ENCODE data around the gene REELD1. TPM values are rescaled to one million over a fixed set of nuclear protein-coding genes. Genes with fewer than 3 reads are reported as not detected.

The REELD1 gene
- total and polyA plus RNA-seq, 9 of the 15 experiments (the other 6 are each of a cell fraction or from before 2014, with no cell fraction given): not detected

- ChIA-PET POLR2A (no interaction called here), CTCF (ENCODE audit: low intra/inter-chr PET ratio) (no interaction called here)
- Histone ChIP-seq H3K9ac (ENCODE audit: insufficient read depth in 1 of 2, low read depth in 2 of 2, low read length in 2 of 2) (no peak overlapping the region), H3K4me2 (ENCODE audit: insufficient read depth, low read length) (no peak overlapping the region), H3K36me3 (ENCODE audit: control insufficient read depth, insufficient read depth, low read length) (no peaks in the 10 kb centered on the region), H3K27ac (ENCODE audit: extremely low read depth, low read depth, low read length) (no peak overlapping the region), H3K9me1 (ENCODE audit: control insufficient read depth, insufficient read depth, low read length) (no peaks in the 10 kb centered on the region), H4K20me1 (replicated peaks; ENCODE audit: control insufficient read depth, insufficient read depth, low read length) (peaks cover 5% of the 10 kb centered on the region; the same call in 1 of the 2 replicates), H3K27me3 (ENCODE audit: control insufficient read depth in 2 of 2, insufficient read depth in 2 of 2, low read length in 2 of 2) (peaks cover 0 to 16% of the 10 kb centered on the region in 2 experiments; a peak in 2 of 5 replicates), H2AFZ (ENCODE audit: low read depth, low read length) (no peak overlapping the region), H3K4me1 (replicated peaks in 1 of 2; ENCODE audit: control insufficient read depth in 2 of 2, insufficient read depth in 2 of 2, low read length in 2 of 2) (peaks cover 0 to 7% of the 10 kb centered on the region in 2 experiments; a peak in 1 of 5 replicates), H3K4me3 (no peak overlapping the region), H3K9me3 (replicated peaks; ENCODE audit: control insufficient read depth, insufficient read depth, low read depth, low read length) (no peaks in the 10 kb centered on the region), H3K79me2 (ENCODE audit: control insufficient read depth, insufficient read depth, low read length) (no peaks in the 10 kb centered on the region)
- intact Hi-C loops (cut with micrococcal nuclease): no loop called here
- FAIRE-seq (no peak), DNase-seq (ENCODE audit: extremely low read depth in 1 of 4, low spot score in 3 of 4) (no peak), ATAC-seq (no peak)
- in situ Hi-C loops (cut with MboI): no loop called here
- 0% methylated on average over 4 of the region's 4 CpGs for WGBS (ENCODE audit: insufficient coverage, low coverage, missing lambda C conversion rate)
- BruUV-seq (replicated peaks): no TSS peak
- TF ChIP-seq PML (IDR thresholded peaks at IDR 0.05; ENCODE audit: low read length) (no peak), ZNF75A (CRISPR knock-in tag; IDR thresholded peaks at IDR 0.05) (no peak), BRF2 (IDR thresholded peaks at IDR 0.05; ENCODE audit: borderline replicate concordance, insufficient read depth, insufficient read length) (no peak), CGGBP1 (CRISPR knock-in tag; IDR thresholded peaks at IDR 0.05) (no peak), CBX8 (IDR thresholded peaks at IDR 0.05; ENCODE audit: borderline replicate concordance, extremely low read depth, low read depth, low read length, poor library complexity, severe bottlenecking) (no peak), MLX (CRISPR knock-in tag; conservative IDR thresholded peaks at IDR 0.05) (no peak), ZNF239 (CRISPR knock-in tag; IDR thresholded peaks at IDR 0.05) (no peak), FOXA3 (CRISPR knock-in tag; conservative IDR thresholded peaks at IDR 0.05 in 1 of 2, IDR thresholded peaks at IDR 0.05 in 1 of 2) (no peak), SAFB (IDR thresholded peaks at IDR 0.05; ENCODE audit: borderline replicate concordance, low read depth, low read length) (no peak), U2AF2 (optimal IDR thresholded peaks at IDR 0.05; ENCODE audit: low read depth, low read length) (no peak), PREB (CRISPR knock-in tag; IDR thresholded peaks at IDR 0.05) (no peak), CUX1 (CRISPR knock-in tag; IDR thresholded peaks at IDR 0.05) (no peak), ZNF324 (CRISPR knock-in tag; IDR thresholded peaks at IDR 0.05) (no peak), ZEB2 (IDR thresholded peaks at IDR 0.05) (no peak), NFXL1 (CRISPR knock-in tag; IDR thresholded peaks at IDR 0.05) (no peak)
Measured at GRCh38 chr4:146245850-146246249, 31.5 kb downstream of the REELD1 start.

All from K562 (cell line).